CD14-positive monocyte (primary cell): ENCODE measurements around the gene SIPA1. TPM values are rescaled to one million over a fixed set of nuclear protein-coding genes. Genes with fewer than 3 reads are reported as not detected.
A peak's percentile ranks its signal among the peaks of the same experiment; 100 is the strongest.

Experiments
- DNase-seq, 3 donors: peaks; one replicate each; pipeline ENCODE4 v3.0.0-alpha.2; 2011 to 2022
- H2AFZ ChIP-seq: 2 replicates; pipeline ENCODE4 v1.6.0; 2012; ENCODE audit warnings: mild to moderate bottlenecking, low read depth, low read length, inconsistent platforms; ENCODE audit not compliant: insufficient read depth, poor library complexity, severe bottlenecking
- H3K27ac ChIP-seq, 2 donors: 1 replicate in 1 of 2; 2 replicates in 1 of 2; pipeline ENCODE4 v1.5.1; 2012 to 2013; ENCODE audit warnings: low read length in 2 of 2, control low read depth in 1 of 2, inconsistent platforms in 1 of 2, low read depth in 1 of 2, mild to moderate bottlenecking in 1 of 2
- H3K27me3 ChIP-seq, 2 donors: one replicate each; pipeline versions ENCODE4 v1.6.0 to v1.6.1; 2011 to 2013; ENCODE audit warnings: low read length in 2 of 2; ENCODE audit not compliant: control insufficient read depth in 2 of 2, insufficient read depth in 2 of 2
- H3K36me3 ChIP-seq, 2 donors: replicated peaks in 1 of 2; 1 replicate in 1 of 2; 2 replicates in 1 of 2; pipeline versions ENCODE4 v1.5.1 to v1.6.1; 2012 to 2013; ENCODE audit warnings: low read length in 2 of 2, control low read depth in 1 of 2, inconsistent platforms in 1 of 2, mild to moderate bottlenecking in 1 of 2; ENCODE audit not compliant: insufficient read depth in 2 of 2, control insufficient read depth in 1 of 2
- H3K4me1 ChIP-seq, 2 donors: 1 replicate in 1 of 2; 2 replicates in 1 of 2; pipeline versions ENCODE4 v1.5.1 to v1.6.1; 2012 to 2013; ENCODE audit warnings: low read length in 2 of 2, control low read depth in 1 of 2, inconsistent platforms in 1 of 2, mild to moderate bottlenecking in 1 of 2, moderate library complexity in 1 of 2; ENCODE audit not compliant: insufficient read depth in 2 of 2, control insufficient read depth in 1 of 2
- H3K4me2 ChIP-seq: replicated peaks from 2 replicates; pipeline ENCODE3; 2012; ENCODE audit warnings: low read length, moderate library complexity, mild to moderate bottlenecking; ENCODE audit not compliant: poor library complexity, severe bottlenecking; ENCODE audit errors: extremely low read depth
- H3K4me3 ChIP-seq, 3 experiments: fragments of 200-600 bp in 1 of 3; sonication (generic) in 1 of 3; replicated peaks in 1 of 3; 1 replicate in 2 of 3; 2 replicates in 1 of 3; pipeline ENCODE4 v1.5.1; 2011 to 2013; ENCODE audit warnings: low read length in 3 of 3, mild to moderate bottlenecking in 3 of 3, control low read depth in 2 of 3, low read depth in 2 of 3, inconsistent platforms in 1 of 3, moderate library complexity in 1 of 3
- H3K79me2 ChIP-seq: 2 replicates; pipeline ENCODE4 v1.6.0; 2012; ENCODE audit warnings: mild to moderate bottlenecking, control low read depth, inconsistent platforms, low read length, moderate library complexity; ENCODE audit not compliant: insufficient read depth
- H3K9ac ChIP-seq: 2 replicates; pipeline ENCODE4 v1.6.0; 2017; ENCODE audit warnings: low read length, mild to moderate bottlenecking; ENCODE audit not compliant: insufficient read depth, poor library complexity, severe bottlenecking
- H3K9me3 ChIP-seq, 2 donors: replicated peaks in 1 of 2; 1 replicate in 1 of 2; 2 replicates in 1 of 2; pipeline versions ENCODE4 v1.5.1 to v1.6.1; 2012 to 2013; ENCODE audit warnings: low read length in 2 of 2, control low read depth in 1 of 2; ENCODE audit not compliant: control insufficient read depth in 1 of 2, insufficient read depth in 1 of 2
- H4K20me1 ChIP-seq: 2 replicates; pipeline ENCODE4 v1.6.0; 2012; ENCODE audit warnings: mild to moderate bottlenecking, low read length, control low read depth, moderate library complexity; ENCODE audit not compliant: insufficient read depth
- H3K27ac Mint-ChIP-seq, 7 donors: one replicate each; pipeline ENCODE4 v1.8.0; 2020; ENCODE audit warnings: mild to moderate bottlenecking in 7 of 7, mixed read lengths in 7 of 7, moderate library complexity in 6 of 7, inconsistent platforms in 2 of 7
- H3K27me3 Mint-ChIP-seq, 3 donors: one replicate each; pipeline ENCODE4 v1.8.0; 2021 to 2022; ENCODE audit warnings: low read depth in 3 of 3, mild to moderate bottlenecking in 3 of 3, mixed read lengths in 3 of 3, moderate library complexity in 3 of 3, inconsistent platforms in 1 of 3
- H3K36me3 Mint-ChIP-seq, 2 donors: one replicate each; pipeline ENCODE4 v1.8.0; 2020; ENCODE audit warnings: mixed read lengths in 2 of 2, inconsistent platforms in 1 of 2, mild to moderate bottlenecking in 1 of 2
- H3K4me1 Mint-ChIP-seq: one replicate; pipeline ENCODE4 v1.8.0; 2020; ENCODE audit warnings: mild to moderate bottlenecking, mixed read lengths
- H3K4me3 Mint-ChIP-seq, 2 donors: one replicate each; pipeline ENCODE4 v1.8.0; 2020; ENCODE audit warnings: mild to moderate bottlenecking in 2 of 2, mixed read lengths in 2 of 2, moderate library complexity in 1 of 2
- H3K9me3 Mint-ChIP-seq, 7 donors: one replicate each; pipeline ENCODE4 v1.8.0; 2020 to 2022; ENCODE audit warnings: mixed read lengths in 7 of 7, mild to moderate bottlenecking in 6 of 7, moderate library complexity in 6 of 7, inconsistent platforms in 2 of 7
- WGBS: methylation state at CpG from one replicate; pipeline ENCODE4 v1.1.5; 2013; ENCODE audit warnings: missing lambda C conversion rate; ENCODE audit not compliant: insufficient coverage; 5-methylcytosine and 5-hydroxymethylcytosine counted together
- intact Hi-C, 2 donors: fragments of 100-400 bp; cut with micrococcal nuclease; formaldehyde crosslinking; loops; one replicate each; pipeline versions ENCODE4 v1.15.0 to v1.15.1; 2023
- polyA plus RNA-seq, 3 donors: library from polyadenylated mRNA; depleted of rRNA in 1 of 3; unstranded in 2 of 3; stranded (reverse) in 1 of 3; fragments of 300-500 nt in 2 of 3; fragments of >200 nt in 1 of 3; fragmentation: Illumina TruSeq in 2 of 3; gene quantifications; 1 replicate in 2 of 3; 2 replicates in 1 of 3; pipeline ENCODE4 v1.2.3, GENCODE V29; 2012 to 2021
- TF ChIP-seq, protein P1 (sequence below): fragments of 200-600 bp; IDR thresholded peaks from one replicate; pipeline ENCODE4 v1.8.0; 2022; ENCODE audit warnings: antibody characterized with exemption, mild to moderate bottlenecking

The SIPA1 gene
- polyA plus RNA-seq, 3 donors = 83.4 to 110 (median 86.5) TPM

DNA sequence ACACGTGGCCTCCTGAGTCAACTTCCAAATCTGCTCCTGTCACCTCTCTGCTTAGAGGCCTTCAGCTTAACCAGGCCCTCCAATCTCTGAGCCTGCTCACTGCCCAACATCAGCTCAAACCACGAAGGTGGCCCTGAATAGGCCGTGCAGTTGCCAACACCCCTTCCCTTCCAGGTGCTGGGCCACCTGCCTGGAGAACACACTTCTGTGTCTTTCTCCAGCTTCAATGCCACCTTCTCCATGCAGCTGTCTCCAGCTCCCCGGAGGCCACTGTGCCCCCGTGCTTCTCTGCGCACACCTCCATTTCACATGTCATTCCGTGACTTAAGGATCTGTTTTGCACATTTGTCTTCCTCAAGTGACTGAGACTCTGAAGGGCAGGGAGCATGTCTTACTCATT is 19.5 kb downstream of the SIPA1 start:
- TF ChIP-seq, protein P1, sequence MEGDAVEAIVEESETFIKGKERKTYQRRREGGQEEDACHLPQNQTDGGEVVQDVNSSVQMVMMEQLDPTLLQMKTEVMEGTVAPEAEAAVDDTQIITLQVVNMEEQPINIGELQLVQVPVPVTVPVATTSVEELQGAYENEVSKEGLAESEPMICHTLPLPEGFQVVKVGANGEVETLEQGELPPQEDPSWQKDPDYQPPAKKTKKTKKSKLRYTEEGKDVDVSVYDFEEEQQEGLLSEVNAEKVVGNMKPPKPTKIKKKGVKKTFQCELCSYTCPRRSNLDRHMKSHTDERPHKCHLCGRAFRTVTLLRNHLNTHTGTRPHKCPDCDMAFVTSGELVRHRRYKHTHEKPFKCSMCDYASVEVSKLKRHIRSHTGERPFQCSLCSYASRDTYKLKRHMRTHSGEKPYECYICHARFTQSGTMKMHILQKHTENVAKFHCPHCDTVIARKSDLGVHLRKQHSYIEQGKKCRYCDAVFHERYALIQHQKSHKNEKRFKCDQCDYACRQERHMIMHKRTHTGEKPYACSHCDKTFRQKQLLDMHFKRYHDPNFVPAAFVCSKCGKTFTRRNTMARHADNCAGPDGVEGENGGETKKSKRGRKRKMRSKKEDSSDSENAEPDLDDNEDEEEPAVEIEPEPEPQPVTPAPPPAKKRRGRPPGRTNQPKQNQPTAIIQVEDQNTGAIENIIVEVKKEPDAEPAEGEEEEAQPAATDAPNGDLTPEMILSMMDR = no peak
- H3K36me3 Mint-ChIP-seq = peaks cover 69 to 75% of the 10 kb centered on the region in 2 donors
- H3K9ac ChIP-seq = no peak overlapping the region

DNA sequence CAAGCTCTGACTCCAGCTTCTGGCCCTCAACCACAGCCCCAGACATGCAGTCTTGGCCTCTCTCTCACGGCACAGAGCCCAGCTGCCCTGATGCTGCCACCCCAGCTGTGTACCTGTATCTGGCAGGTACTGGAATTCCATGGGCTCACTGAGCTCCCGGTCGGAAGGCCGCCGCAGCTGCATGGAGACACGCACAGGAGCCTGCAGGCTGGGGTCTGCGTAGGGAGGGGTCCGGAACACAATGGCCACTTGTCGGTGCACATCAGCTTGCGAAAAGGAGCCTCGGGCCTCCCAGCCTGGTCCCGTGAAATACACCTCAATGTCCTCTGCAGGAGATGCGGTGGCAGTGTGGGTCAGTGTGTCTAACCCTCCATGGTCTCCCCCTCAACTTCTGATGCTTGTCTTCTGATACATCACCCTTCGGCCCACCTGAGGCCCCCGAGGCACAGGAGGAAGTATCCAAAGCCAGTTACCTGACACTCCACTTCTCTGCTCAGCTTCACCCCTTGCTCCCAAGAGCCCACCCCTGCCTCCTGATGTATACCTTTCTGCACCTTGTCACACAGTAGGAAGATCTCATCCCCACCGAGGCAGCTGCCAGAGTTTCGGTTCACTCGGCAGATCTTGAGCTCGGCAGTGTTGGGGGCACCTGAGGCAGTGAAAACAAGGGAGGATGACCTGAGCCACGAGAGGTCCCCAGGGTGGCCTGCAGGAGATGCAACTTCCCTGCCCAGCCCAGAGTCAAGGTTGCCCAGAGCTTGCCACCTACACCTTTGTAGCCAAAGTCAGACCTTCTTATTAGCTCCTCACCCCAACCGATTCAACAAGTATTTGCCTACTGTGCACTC is 20.5 kb downstream of the SIPA1 start:
- DNase-seq = no peak
- H4K20me1 ChIP-seq = peaks cover 69% of the 10 kb centered on the region
- H3K4me1 ChIP-seq = peaks cover 27 to 31% of the 10 kb centered on the region in 2 donors
- Mint-ChIP-seq H3K4me3 (no peak overlapping the region), H3K9me3 (no peaks in the 10 kb centered on the region), H3K4me1 (peaks cover 29% of the 10 kb centered on the region), H3K27ac (peak overlapping the region in 3 of 7 donors; percentile 12 to 51 (median 33)), H3K27me3 (peaks cover 0 to 3% (median 0%) of the 10 kb centered on the region in 3 donors), H3K36me3 (peaks cover 69 to 75% of the 10 kb centered on the region in 2 donors)
- no peaks in the 10 kb centered on the region for H3K27me3 ChIP-seq
- no peak overlapping the region for H3K4me3 ChIP-seq
- WGBS = 92% methylated on average over 20 of the region's 21 CpGs
- H2AFZ ChIP-seq = no peak overlapping the region
- peaks cover 70 to 77% of the 10 kb centered on the region in 2 donors for H3K36me3 ChIP-seq
- TF ChIP-seq, protein P1 = no peak
- H3K9ac ChIP-seq = no peak overlapping the region
- no peaks in the 10 kb centered on the region for H3K9me3 ChIP-seq
- intact Hi-C loops = no loop called here
- H3K79me2 ChIP-seq = peaks cover 65% of the 10 kb centered on the region
- no peak overlapping the region for H3K4me2 ChIP-seq
- H3K27ac ChIP-seq = no peak overlapping the region

More for the DNA sequence above, 19.5 kb downstream of the SIPA1 start:
- Mint-ChIP-seq H3K27me3 (peaks cover 0 to 3% (median 0%) of the 10 kb centered on the region in 3 donors), H3K9me3 (no peaks in the 10 kb centered on the region), H3K27ac (peak overlapping the region in 4 of 7 donors; percentile 2 to 62 (median 36)), H3K4me3 (no peak overlapping the region), H3K4me1 (peaks cover 36% of the 10 kb centered on the region)
- Histone ChIP-seq H4K20me1 (peaks cover 69% of the 10 kb centered on the region), H3K9me3 (no peaks in the 10 kb centered on the region), H3K79me2 (peaks cover 62% of the 10 kb centered on the region), H3K27me3 (no peaks in the 10 kb centered on the region), H3K36me3 (peaks cover 70 to 77% of the 10 kb centered on the region in 2 donors), H2AFZ (no peak overlapping the region), H3K4me1 (peaks cover 33 to 36% of the 10 kb centered on the region in 2 donors), H3K27ac (no peak overlapping the region), H3K4me2 (no peak overlapping the region), H3K4me3 (no peak overlapping the region)
- intact Hi-C loops = no loop called here
- DNase-seq = peak in 1 of 3 donors; percentile 6
- WGBS = 99% methylated on average over 7 of the region's 7 CpGs
